IMR-90 (cell line): ENCODE results near the gene SLC25A51. TPM values are rescaled to one million over a fixed set of nuclear protein-coding genes. Genes with fewer than 3 reads are reported as not detected.

Experiments used
- ATAC-seq: fragments of 200-7000 bp; cut with Tn5 transposase; 2 replicates; pipeline ENCODE4 v1.9.1; 2020; ENCODE audit warnings: low read depth, mild to moderate bottlenecking, moderate library complexity
- BruUV-seq: library from RNA; stranded (reverse); fragments of 400-500 nt; replicated peaks from 2 replicates; lab custom pipeline; 2021; lab: Mats Ljungman, UMichigan
- CTCF ChIA-PET: fragments of 300-600 bp; formaldehyde crosslinking; extraction: SDS; loops from one replicate; lab custom pipeline; 2021; ENCODE audit warnings: antibody characterized with exemption; lab: Yijun Ruan, JAX
- POLR2A ChIA-PET: fragments of 300-600 bp; sonication (Branson Sonifier 250); formaldehyde crosslinking; loops from one replicate; lab custom pipeline; 2022; ENCODE audit warnings: antibody characterized with exemption; ENCODE audit not compliant: unreplicated experiment; lab: Charles Lee
- DNase-seq: peaks from one replicate; pipeline ENCODE4 v3.0.0; 2013
- H2AFZ ChIP-seq: replicated peaks from 2 replicates; pipeline ENCODE3; 2013; ENCODE audit warnings: low read length, mild to moderate bottlenecking; ENCODE audit not compliant: poor library complexity
- H2AK5ac ChIP-seq: 2 replicates; pipeline ENCODE4 v1.6.1; 2013; ENCODE audit warnings: low read depth, low read length, inconsistent platforms
- H2AK9ac ChIP-seq: replicated peaks from 2 replicates; pipeline ENCODE3; 2013; ENCODE audit warnings: mild to moderate bottlenecking, low read depth, low read length, moderate library complexity; ENCODE audit not compliant: poor library complexity
- H2BK120ac ChIP-seq: 2 replicates; pipeline ENCODE4 v1.6.1; 2013; ENCODE audit warnings: low read depth, low read length, inconsistent platforms
- H2BK15ac ChIP-seq: 3 replicates; pipeline ENCODE4 v1.6.1; 2013; ENCODE audit warnings: low read depth, low read length, inconsistent platforms
- H2BK20ac ChIP-seq: 2 replicates; pipeline ENCODE4 v1.6.1; 2013; ENCODE audit warnings: low read depth, mild to moderate bottlenecking, inconsistent platforms, low read length, moderate library complexity
- H2BK5ac ChIP-seq: 2 replicates; pipeline ENCODE4 v1.6.1; 2013; ENCODE audit warnings: mild to moderate bottlenecking, low read depth, low read length, inconsistent platforms; ENCODE audit not compliant: poor library complexity, severe bottlenecking
- H3K14ac ChIP-seq: replicated peaks from 2 replicates; pipeline ENCODE4 v1.6.1; 2013; ENCODE audit warnings: low read depth, low read length, inconsistent platforms
- H3K18ac ChIP-seq: 2 replicates; pipeline ENCODE4 v1.6.1; 2013; ENCODE audit warnings: low read depth, low read length, control low read depth
- H3K23ac ChIP-seq: 2 replicates; pipeline ENCODE4 v1.6.1; 2013; ENCODE audit warnings: low read depth, low read length, inconsistent platforms
- H3K27ac ChIP-seq: 2 replicates; pipeline ENCODE4 v1.5.1; 2013; ENCODE audit warnings: mild to moderate bottlenecking, control low read depth, low read length; ENCODE audit not compliant: insufficient read depth
- H3K27me3 ChIP-seq: 2 replicates; pipeline ENCODE4 v1.6.1; 2013; ENCODE audit warnings: low read length; ENCODE audit not compliant: control insufficient read depth, insufficient read depth
- H3K36me3 ChIP-seq: 2 replicates; pipeline ENCODE4 v1.6.1; 2013; ENCODE audit warnings: low read length, mixed read lengths; ENCODE audit not compliant: control insufficient read depth, insufficient read depth
- H3K4ac ChIP-seq: 2 replicates; pipeline ENCODE4 v1.6.1; 2013; ENCODE audit warnings: low read depth, low read length, inconsistent platforms
- H3K4me1 ChIP-seq: 2 replicates; pipeline ENCODE4 v1.6.1; 2013; ENCODE audit warnings: low read length, mixed read lengths; ENCODE audit not compliant: control insufficient read depth, insufficient read depth
- H3K4me2 ChIP-seq: 2 replicates; pipeline ENCODE4 v1.6.1; 2013; ENCODE audit warnings: low read depth, mild to moderate bottlenecking, control low read depth, low read length, moderate library complexity
- H3K4me3 ChIP-seq: 2 replicates; pipeline ENCODE4 v1.5.1; 2013; ENCODE audit warnings: low read depth, mild to moderate bottlenecking, control low read depth, low read length, moderate library complexity; ENCODE audit not compliant: insufficient read depth
- H3K56ac ChIP-seq: 2 replicates; pipeline ENCODE4 v1.6.1; 2013; ENCODE audit warnings: low read length, inconsistent platforms; ENCODE audit not compliant: insufficient read depth; ENCODE audit errors: extremely low read depth
- H3K79me1 ChIP-seq, 2 experiments: 2 replicates each; pipeline ENCODE4 v1.6.1; 2013; ENCODE audit warnings: low read length in 2 of 2, inconsistent platforms in 1 of 2, low read depth in 1 of 2
- H3K9ac ChIP-seq: 2 replicates; pipeline ENCODE4 v1.6.1; 2013; ENCODE audit warnings: low read depth, low read length, control low read depth
- H3K9me1 ChIP-seq: 2 replicates; pipeline ENCODE4 v1.6.1; 2013; ENCODE audit warnings: low read length, inconsistent platforms; ENCODE audit not compliant: insufficient read depth
- H3K9me3 ChIP-seq: 2 replicates; pipeline ENCODE4 v1.6.1; 2013; ENCODE audit warnings: low read length; ENCODE audit not compliant: control insufficient read depth, insufficient read depth
- H4K20me1 ChIP-seq: 2 replicates; pipeline ENCODE4 v1.6.1; 2013; ENCODE audit warnings: low read length, inconsistent platforms; ENCODE audit not compliant: insufficient read depth
- H4K5ac ChIP-seq: 2 replicates; pipeline ENCODE4 v1.6.1; 2013; ENCODE audit warnings: mild to moderate bottlenecking, low read depth, low read length, control low read depth
- H4K8ac ChIP-seq, 2 experiments: 2 replicates each; pipeline ENCODE4 v1.6.1; 2013; ENCODE audit warnings: low read depth in 2 of 2, low read length in 2 of 2, control low read depth in 1 of 2, inconsistent platforms in 1 of 2
- H4K91ac ChIP-seq: 2 replicates; pipeline ENCODE4 v1.6.1; 2013; ENCODE audit warnings: low read depth, low read length, inconsistent platforms; ENCODE audit not compliant: insufficient read depth
- BHLHE40 ChIP-seq: fragments of 150-350 bp; IDR thresholded peaks from 2 replicates; pipeline ENCODE4 v1.6.1; 2016; ENCODE audit warnings: mild to moderate bottlenecking, low read depth, low read length
- CEBPB ChIP-seq: IDR thresholded peaks from 2 replicates; pipeline ENCODE4 v1.6.1; 2012; ENCODE audit warnings: low read depth, low read length, improper control_type of control experiment
- CHD1 ChIP-seq: IDR thresholded peaks from 2 replicates; pipeline ENCODE4 v1.6.1; 2012; ENCODE audit warnings: low read depth, low read length, improper control_type of control experiment
- CTCF ChIP-seq: conservative IDR thresholded peaks from 2 replicates; pipeline ENCODE4 v1.5.1; 2012; ENCODE audit warnings: mild to moderate bottlenecking, low read depth, low read length, improper control_type of control experiment
- ELK1 ChIP-seq: fragments of 150-350 bp; IDR thresholded peaks from 2 replicates; pipeline ENCODE4 v1.6.1; 2016; ENCODE audit warnings: low read depth, mild to moderate bottlenecking, low read length, moderate library complexity, borderline replicate concordance
- FOS ChIP-seq: fragments of 150-350 bp; IDR thresholded peaks from 2 replicates; pipeline ENCODE4 v1.6.1; 2016; ENCODE audit warnings: low read depth, low read length
- MXI1 ChIP-seq: IDR thresholded peaks from 2 replicates; pipeline ENCODE4 v1.6.1; 2012; ENCODE audit warnings: low read depth, mild to moderate bottlenecking, low read length, moderate library complexity, borderline replicate concordance
- NFE2L2 ChIP-seq: fragments of 150-350 bp; IDR thresholded peaks from 2 replicates; pipeline ENCODE4 v1.6.1; 2016; ENCODE audit warnings: low read depth, mild to moderate bottlenecking, low read length
- POLR2A ChIP-seq: IDR thresholded peaks from 2 replicates; pipeline ENCODE4 v1.6.1; 2012; ENCODE audit warnings: mild to moderate bottlenecking, low read depth, low read length
- RAD21 ChIP-seq: IDR thresholded peaks from 2 replicates; pipeline ENCODE4 v1.6.1; 2012; ENCODE audit warnings: low read length, improper control_type of control experiment
- RCOR1 ChIP-seq: IDR thresholded peaks from 2 replicates; pipeline ENCODE4 v1.6.1; 2012; ENCODE audit warnings: mild to moderate bottlenecking, low read length, improper control_type of control experiment; ENCODE audit not compliant: insufficient replicate concordance
- RFX5 ChIP-seq: IDR thresholded peaks from 2 replicates; pipeline ENCODE4 v1.8.0; 2012; ENCODE audit warnings: low read depth, mild to moderate bottlenecking, low read length, moderate library complexity
- SMC3 ChIP-seq: fragments of 150-350 bp; IDR thresholded peaks from 2 replicates; pipeline ENCODE4 v1.6.1; 2016; ENCODE audit warnings: low read depth, mild to moderate bottlenecking, antibody characterized with exemption, low read length, moderate library complexity
- USF2 ChIP-seq: fragments of 150-350 bp; IDR thresholded peaks from 2 replicates; pipeline ENCODE4 v1.6.1; 2017; ENCODE audit warnings: mild to moderate bottlenecking, antibody characterized with exemption, low read length, low read depth
- WGBS, 2 experiments: methylation state at CpG; one replicate each; pipeline versions ENCODE4 v1.1.5 to v1.1.7; 2013; ENCODE audit warnings: missing lambda C conversion rate in 2 of 2; ENCODE audit not compliant: insufficient read length in 1 of 2; ENCODE audit errors: extremely low coverage in 2 of 2; 5-methylcytosine and 5-hydroxymethylcytosine counted together
- dilution Hi-C: fragments of 300-500 bp; cut with HindIII; formaldehyde crosslinking; loops from one replicate; pipeline ENCODE4 v1.14.3; 2018; ENCODE audit warnings: low sequenced_read_pairs; ENCODE audit not compliant: unreplicated experiment
- in situ Hi-C: fragments of 300-500 bp; cut with MboI; formaldehyde crosslinking; loops from 3 replicates; pipeline ENCODE4 v1.14.3; 2019; ENCODE audit warnings: low sequenced_read_pairs, inconsistent platforms, mixed read lengths
- intact Hi-C: fragments of 100-400 bp; cut with micrococcal nuclease; formaldehyde crosslinking; loops from 2 replicates; pipeline ENCODE4 v1.10.0; 2022
- polyA plus RNA-seq, 3 experiments: library from polyadenylated mRNA; depleted of rRNA; stranded (reverse); fragments of >200 nt; gene quantifications; 2 replicates each; pipeline ENCODE4 v1.2.3, GENCODE V29; 2012; ENCODE audit warnings: low replicate concordance in 1 of 3
- total RNA-seq: library from RNA; depleted of rRNA; stranded (reverse); fragments of >200 nt; gene quantifications from 2 replicates; pipeline ENCODE4 v1.2.3, GENCODE V29; 2012

The SLC25A51 gene
- total and polyA plus RNA-seq, 2 of the 4 experiments (the other 2 are of a cell fraction), result 14.1 to 81.6 TPM

- Histone ChIP-seq H4K8ac (no peak overlapping the region; a peak in 1 of 4 replicates), H3K23ac (no peak overlapping the region), H4K91ac (no peak overlapping the region), H3K14ac (no peak overlapping the region), H3K79me1 (peaks cover 60 to 95% of the 10 kb centered on the region in 2 experiments), H3K18ac (no peak overlapping the region), H2AK5ac (peak overlapping the region; percentile 37), H3K4me1 (peaks cover 36% of the 10 kb centered on the region), H3K27ac (no peak overlapping the region), H3K27me3 (no peaks in the 10 kb centered on the region), H3K4ac (no peak overlapping the region; the same call in 1 of the 2 replicates), H3K4me3 (no peak overlapping the region), H2BK120ac (no peak overlapping the region), H2BK5ac (no peak overlapping the region), H2AK9ac (peak overlapping the region; percentile 76), H3K9ac (no peak overlapping the region), H3K36me3 (peaks cover 69% of the 10 kb centered on the region), H3K56ac (no peak overlapping the region), H4K5ac (no peak overlapping the region), H3K9me1 (peaks cover 63% of the 10 kb centered on the region), H2BK15ac (peak overlapping the region; percentile 14; the same call in 1 of the 3 replicates), H3K4me2 (no peak overlapping the region), H2AFZ (no peak overlapping the region), H3K9me3 (no peaks in the 10 kb centered on the region), H4K20me1 (peaks cover 17% of the 10 kb centered on the region; the same call in 1 of the 2 replicates), H2BK20ac (no peak overlapping the region)
- ATAC-seq (no peak), DNase-seq (no peak)
- intact Hi-C loops (no loop called here), in situ Hi-C loops (no loop called here), dilution Hi-C loops (loop anchor here (25.0 kb wide), 1 partner anchor 115 kb away; the partner anchor contains the start of gene SHB)
- BruUV-seq, result no TSS peak
- no CpG with 5 or more reads among the region's 7 CpGs for WGBS, 2 experiments
- ChIA-PET POLR2A (no interaction called here), CTCF (no interaction called here)
- TF ChIP-seq NFE2L2 (no peak), CTCF (no peak), ELK1 (no peak), RCOR1 (no peak), POLR2A (no peak), RAD21 (no peak), CEBPB (no peak), SMC3 (no peak), BHLHE40 (no peak), FOS (no peak), RFX5 (no peak), MXI1 (no peak), CHD1 (no peak), USF2 (no peak)
Measured at GRCh38 chr9:37947471-37947870, 43.5 kb upstream of the SLC25A51 start.
